Inflammatory macrophage treated with lipopolysaccharide for 4 hours (primary cell): ENCODE data around the gene HEBP1.

Experiments used
- DNase-seq: peaks from one replicate; pipeline ENCODE4 v3.0.0-alpha.2; 2020

Gene HEBP1

GRCh38 chr12:12987421-12987820, 12.6 kb downstream of the HEBP1 start:
- no peak for DNase-seq

- DNase-seq, result no peak
These were observed 13.2 kb downstream of the HEBP1 start for GRCh38 chr12:12986775-12987331.

- peak; percentile 37 for DNase-seq
These were observed 14.2 kb downstream of the HEBP1 start for GRCh38 chr12:12985817-12986408.

- DNase-seq, result no peak
These were observed 15.9 kb downstream of the HEBP1 start for GRCh38 chr12:12984149-12984548.

GRCh38 chr12:12983420-12984035, 16.5 kb downstream of the HEBP1 start:
- peak; percentile 28 for DNase-seq

GRCh38 chr12:12982331-12982730, 17.7 kb downstream of the HEBP1 start:
- DNase-seq, result no peak

- no peak for DNase-seq
These were observed 20.3 kb downstream of the HEBP1 start for GRCh38 chr12:12979731-12980259.

GRCh38 chr12:12979126-12979525, 20.9 kb downstream of the HEBP1 start:
- no peak for DNase-seq

- no peak for DNase-seq
These were observed 22.8 kb downstream of the HEBP1 start for GRCh38 chr12:12977231-12977630.

GRCh38 chr12:12976366-12976765, 23.7 kb downstream of the HEBP1 start:
- peak; percentile 68 for DNase-seq

- DNase-seq, result peak; percentile 50
These were observed 24.6 kb downstream of the HEBP1 start for GRCh38 chr12:12975322-12976077.

GRCh38 chr12:12974211-12974610, 25.9 kb downstream of the HEBP1 start:
- no peak for DNase-seq

- no peak for DNase-seq
These were observed 27.0 kb downstream of the HEBP1 start for GRCh38 chr12:12973019-12973418.

GRCh38 chr12:12965836-12966235, 34.2 kb downstream of the HEBP1 start:
- DNase-seq, result no peak

GRCh38 chr12:12964255-12964654, 35.8 kb downstream of the HEBP1 start:
- DNase-seq, result peak; percentile 29

GRCh38 chr12:12960639-12961209, 39.3 kb downstream of the HEBP1 start:
- no peak for DNase-seq

GRCh38 chr12:12958886-12959285, 41.2 kb downstream of the HEBP1 start:
- no peak for DNase-seq

- no peak for DNase-seq
These were observed 45.0 kb downstream of the HEBP1 start for GRCh38 chr12:12954878-12955625.

- no peak for DNase-seq
These were observed 45.7 kb downstream of the HEBP1 start for GRCh38 chr12:12954356-12954755.

- DNase-seq, result no peak
These were observed 48.0 kb downstream of the HEBP1 start, which contains the start of gene GPRC5D for GRCh38 chr12:12952036-12952435. TSS of gene GPRC5D (minus strand) at chr12:12952170. CDS start at chr12:12950384, 1,786 bp downstream.

- no peak for DNase-seq
These were observed 48.6 kb downstream of the HEBP1 start for GRCh38 chr12:12951504-12951903.

GRCh38 chr12:12947902-12948301, 52.2 kb downstream of the HEBP1 start:
- DNase-seq, result no peak
